Measurements from ENCODE around the gene LCE7A. TPM values are rescaled to one million over a fixed set of nuclear protein-coding genes. Genes with fewer than 3 reads are reported as not detected.

Gene LCE7A
- total RNA-seq, 2 experiments from 2014 or later = not detected

GRCh38 chr1:152909206-152909605 lies 49.4 kb downstream of the LCE7A start:
- Mint-ChIP-seq H3K27ac (no peak overlapping the region), H3K4me3 (no peak overlapping the region), H3K4me1 (ENCODE audit: low read depth) (peaks cover 2% of the 10 kb centered on the region), H3K9me3 (no peaks in the 10 kb centered on the region), H3K36me3 (ENCODE audit: low read depth) (no peaks in the 10 kb centered on the region), H3K27me3 (ENCODE audit: low read depth) (peaks cover 35% of the 10 kb centered on the region)
- intact Hi-C loops (cut with micrococcal nuclease) = no loop called here
- no peak for DNase-seq
- CTCF ChIA-PET = no interaction called here

Other genes with a start within 250 kb of the LCE7A start
- not detected for gene LCE3B, start 246.2 kb upstream of the LCE7A start, total RNA-seq
- not detected for gene LCE3A, start 236.9 kb upstream of the LCE7A start, total RNA-seq
- not detected for gene LCE2D, start 196.6 kb upstream of the LCE7A start, total RNA-seq
- not detected for gene LCE2C, start 184.7 kb upstream of the LCE7A start, total RNA-seq
- gene LCE2B, start 173.9 kb upstream of the LCE7A start, total RNA-seq = not detected
- not detected for gene LCE2A, start 161.7 kb upstream of the LCE7A start, total RNA-seq
- gene LCE4A, start 151.8 kb upstream of the LCE7A start, total RNA-seq = not detected
- not detected for gene KPRP, start 102.0 kb upstream of the LCE7A start, total RNA-seq
- gene LCE1F, start 84.9 kb upstream of the LCE7A start, total RNA-seq = not detected
- gene LCE1E, start 73.7 kb upstream of the LCE7A start, total RNA-seq = not detected
- gene LCE1D, start 63.3 kb upstream of the LCE7A start, total RNA-seq = not detected
- not detected for gene LCE1C, start 53.3 kb upstream of the LCE7A start, total RNA-seq
- gene LCE1B, start 48.0 kb upstream of the LCE7A start, total RNA-seq = not detected
- gene LCE1A, start 32.5 kb upstream of the LCE7A start, total RNA-seq = not detected
- gene LCE6A, start 17.1 kb upstream of the LCE7A start, total RNA-seq = not detected
- not detected for gene SMCP, start 18.3 kb downstream of the LCE7A start, total RNA-seq
- gene IVL, start 48.5 kb downstream of the LCE7A start, total RNA-seq = not detected
- not detected for gene SPRR5, start 87.2 kb downstream of the LCE7A start, total RNA-seq
- not detected for gene SPRR4, start 110.7 kb downstream of the LCE7A start, total RNA-seq
- not detected for gene SPRR1A, start 124.1 kb downstream of the LCE7A start, total RNA-seq
- not detected for gene SPRR3, start 141.8 kb downstream of the LCE7A start, total RNA-seq
- not detected for gene SPRR1B, start 171.2 kb downstream of the LCE7A start, total RNA-seq
- gene SPRR2D, start 181.1 kb downstream of the LCE7A start, total RNA-seq = not detected
- gene SPRR2A, start 197.5 kb downstream of the LCE7A start, total RNA-seq = not detected
- not detected for gene SPRR2B, start 211.6 kb downstream of the LCE7A start, total RNA-seq
- gene SPRR2E, start 234.5 kb downstream of the LCE7A start, total RNA-seq = not detected

Measured in activated naive CD4-positive, alpha-beta T cell treated with anti-CD3 and anti-CD28 coated beads for 36 hours (primary cell).